Neural cell (in vitro differentiated cells): ENCODE results near the gene PCDH17.

Experiments
- CTCF ChIP-seq: fragments of 450-650 bp; IDR thresholded peaks from 2 replicates; pipeline ENCODE4 v1.5.1; 2014; ENCODE audit warnings: antibody characterized with exemption, mild to moderate bottlenecking, moderate library complexity; ENCODE audit not compliant: poor library complexity, severe bottlenecking
- EP300 ChIP-seq: fragments of 450-650 bp; conservative IDR thresholded peaks from 2 replicates; pipeline ENCODE4 v1.6.1; 2014; ENCODE audit warnings: antibody characterized with exemption, mild to moderate bottlenecking, moderate library complexity; ENCODE audit not compliant: poor library complexity, severe bottlenecking
- MXI1 ChIP-seq: fragments of 450-650 bp; conservative IDR thresholded peaks from 2 replicates; pipeline ENCODE4 v1.6.1; 2014; ENCODE audit warnings: antibody characterized with exemption, mild to moderate bottlenecking; ENCODE audit not compliant: poor library complexity, severe bottlenecking
- POLR2AphosphoS5 ChIP-seq: IDR thresholded peaks from 2 replicates; pipeline ENCODE4 v1.6.1; 2012
- RAD21 ChIP-seq: fragments of 450-650 bp; conservative IDR thresholded peaks from 2 replicates; pipeline ENCODE4 v1.6.1; 2014; ENCODE audit warnings: antibody characterized with exemption, mild to moderate bottlenecking, moderate library complexity
- TF ChIP-seq, protein P1 (sequence below): IDR thresholded peaks from 2 replicates; pipeline ENCODE4 v1.6.1; 2012; ENCODE audit warnings: borderline replicate concordance

GRCh38 chr13:57632276-57633140 lies 964 bp downstream of the PCDH17 start:
- TF ChIP-seq CTCF (no peak), RAD21 (no peak), POLR2AphosphoS5 (no peak), MXI1 (no peak), EP300 (no peak)
- TF ChIP-seq, protein P1, sequence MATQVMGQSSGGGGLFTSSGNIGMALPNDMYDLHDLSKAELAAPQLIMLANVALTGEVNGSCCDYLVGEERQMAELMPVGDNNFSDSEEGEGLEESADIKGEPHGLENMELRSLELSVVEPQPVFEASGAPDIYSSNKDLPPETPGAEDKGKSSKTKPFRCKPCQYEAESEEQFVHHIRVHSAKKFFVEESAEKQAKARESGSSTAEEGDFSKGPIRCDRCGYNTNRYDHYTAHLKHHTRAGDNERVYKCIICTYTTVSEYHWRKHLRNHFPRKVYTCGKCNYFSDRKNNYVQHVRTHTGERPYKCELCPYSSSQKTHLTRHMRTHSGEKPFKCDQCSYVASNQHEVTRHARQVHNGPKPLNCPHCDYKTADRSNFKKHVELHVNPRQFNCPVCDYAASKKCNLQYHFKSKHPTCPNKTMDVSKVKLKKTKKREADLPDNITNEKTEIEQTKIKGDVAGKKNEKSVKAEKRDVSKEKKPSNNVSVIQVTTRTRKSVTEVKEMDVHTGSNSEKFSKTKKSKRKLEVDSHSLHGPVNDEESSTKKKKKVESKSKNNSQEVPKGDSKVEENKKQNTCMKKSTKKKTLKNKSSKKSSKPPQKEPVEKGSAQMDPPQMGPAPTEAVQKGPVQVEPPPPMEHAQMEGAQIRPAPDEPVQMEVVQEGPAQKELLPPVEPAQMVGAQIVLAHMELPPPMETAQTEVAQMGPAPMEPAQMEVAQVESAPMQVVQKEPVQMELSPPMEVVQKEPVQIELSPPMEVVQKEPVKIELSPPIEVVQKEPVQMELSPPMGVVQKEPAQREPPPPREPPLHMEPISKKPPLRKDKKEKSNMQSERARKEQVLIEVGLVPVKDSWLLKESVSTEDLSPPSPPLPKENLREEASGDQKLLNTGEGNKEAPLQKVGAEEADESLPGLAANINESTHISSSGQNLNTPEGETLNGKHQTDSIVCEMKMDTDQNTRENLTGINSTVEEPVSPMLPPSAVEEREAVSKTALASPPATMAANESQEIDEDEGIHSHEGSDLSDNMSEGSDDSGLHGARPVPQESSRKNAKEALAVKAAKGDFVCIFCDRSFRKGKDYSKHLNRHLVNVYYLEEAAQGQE: no peak
